HG03457 (cell line): ENCODE measurements around the gene SAP25.
"Not testable (repeated sequence)": the region's sequence is repeated elsewhere in the genome, so short reads cannot be mapped to it uniquely, and the experiment has no call there.

ENCODE experiments used
- ATAC-seq: cut with Tn5 transposase; IDR thresholded peaks from one replicate; pipeline ENCODE4 v1.9.1; 2021; ENCODE audit warnings: moderate number of reproducible peaks; ENCODE audit not compliant: unreplicated experiment

SAP25 gene

DNA sequence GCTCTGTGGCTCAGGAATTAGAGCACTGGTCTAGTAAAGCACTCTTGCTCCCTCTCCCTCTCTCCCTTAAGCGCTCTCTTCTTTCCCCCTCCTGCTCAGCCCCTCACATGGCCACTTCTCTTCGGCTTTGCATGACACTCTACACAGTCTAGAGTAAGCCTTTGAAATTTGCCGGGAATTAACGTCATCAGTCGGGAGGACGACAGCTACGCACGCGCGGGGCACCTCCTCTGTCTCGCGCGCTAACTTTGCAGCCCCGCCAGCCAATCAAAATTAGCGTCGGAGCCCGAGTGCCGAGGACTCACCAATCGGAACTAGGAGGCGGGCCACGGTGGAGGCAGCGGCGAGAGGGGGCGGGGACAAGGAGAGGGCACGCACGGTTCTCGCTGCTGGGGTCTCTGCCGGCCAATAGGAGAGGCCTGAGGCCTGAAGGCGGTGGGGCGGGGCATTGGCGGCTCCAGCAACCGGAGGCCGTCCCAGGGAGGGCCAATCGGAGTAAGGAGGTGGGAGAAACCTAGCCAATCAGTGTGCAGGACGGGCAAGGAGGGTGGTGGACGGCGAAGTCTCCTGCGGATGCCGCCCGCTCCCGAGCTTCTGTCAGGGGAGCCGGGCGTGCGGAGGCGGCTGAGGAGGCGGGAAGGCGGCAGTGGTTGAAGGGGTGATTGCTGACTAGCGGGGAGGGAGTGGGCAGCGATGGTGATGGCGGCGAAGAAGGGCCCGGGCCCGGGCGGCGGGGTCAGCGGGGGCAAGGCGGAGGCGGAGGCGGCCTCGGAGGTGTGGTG lies 34.9 kb downstream of the SAP25 start, which contains the start of gene AGFG2:
Gene AGFG2 (plus strand): TSS at position 550 of the 782 bp plus-strand sequence. CDS start 144 bp downstream, at position 694.
- ATAC-seq = peak; percentile 92

- ATAC-seq = no peak
These were observed 35.4 kb downstream of the SAP25 start for GRCh38 chr7:100538348-100538653.

DNA sequence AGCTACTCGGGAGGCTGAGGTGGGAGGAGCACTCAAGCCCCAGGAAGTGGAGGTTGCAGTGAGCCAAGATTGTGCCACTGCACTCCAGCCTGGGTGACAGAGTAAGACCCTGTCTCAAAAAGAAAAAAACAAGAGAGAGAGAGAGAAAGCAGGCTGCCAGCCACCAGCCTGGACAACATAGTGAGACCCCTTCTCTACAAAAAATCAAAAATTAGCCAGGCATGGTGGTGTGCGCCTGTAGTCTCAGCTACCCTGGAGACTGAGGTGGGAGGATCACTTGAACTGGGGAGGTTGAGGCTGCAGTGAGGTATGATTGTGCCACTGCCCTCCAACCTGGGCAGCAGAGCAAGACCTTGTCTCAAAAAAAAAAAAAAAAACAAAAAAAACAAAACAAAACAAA lies 37.0 kb downstream of the SAP25 start:
- ATAC-seq = not testable (repeated sequence)

- not testable (repeated sequence) for ATAC-seq
These were observed 37.7 kb downstream of the SAP25 start for GRCh38 chr7:100535982-100536381.

DNA sequence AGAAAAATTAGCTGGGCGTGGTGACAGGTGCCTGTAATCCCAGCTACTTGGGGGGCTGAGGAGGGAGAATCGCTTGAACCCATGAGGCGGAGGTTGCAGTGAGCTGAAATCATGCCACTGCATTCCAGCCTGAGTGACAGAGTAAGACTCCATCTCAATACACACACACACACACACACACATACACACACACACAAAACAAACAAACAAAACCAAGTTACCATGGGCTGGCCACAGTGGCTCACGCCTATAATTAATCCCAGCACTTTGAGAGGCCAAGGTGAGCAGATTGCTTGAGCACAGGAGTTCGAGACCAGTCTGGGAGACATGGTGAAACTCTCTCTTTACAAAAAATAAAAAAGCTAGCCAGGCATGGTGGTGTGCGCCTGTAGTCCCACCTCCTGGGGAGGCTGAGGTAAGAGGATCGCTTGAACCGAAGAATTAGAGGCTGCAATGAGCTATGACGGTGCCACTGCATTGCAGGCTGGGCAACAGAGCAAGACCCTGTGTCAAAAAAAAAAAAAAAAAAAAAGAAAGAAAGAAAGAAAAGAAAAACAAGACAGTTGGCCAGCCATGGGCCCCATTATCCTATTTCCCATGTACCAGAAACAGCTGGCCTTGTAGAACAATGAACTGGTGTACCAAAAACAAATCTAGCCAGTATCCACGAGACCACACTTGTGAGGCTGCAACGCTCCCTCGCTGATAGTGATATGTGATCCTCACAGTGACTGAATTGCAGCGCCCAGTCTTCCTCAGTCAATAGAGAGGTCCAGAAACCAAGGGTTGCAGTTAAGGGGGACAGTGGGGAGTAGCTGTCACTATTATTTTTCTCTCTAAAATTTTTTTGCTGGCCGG lies 41.3 kb downstream of the SAP25 start:
- no peak for ATAC-seq

DNA sequence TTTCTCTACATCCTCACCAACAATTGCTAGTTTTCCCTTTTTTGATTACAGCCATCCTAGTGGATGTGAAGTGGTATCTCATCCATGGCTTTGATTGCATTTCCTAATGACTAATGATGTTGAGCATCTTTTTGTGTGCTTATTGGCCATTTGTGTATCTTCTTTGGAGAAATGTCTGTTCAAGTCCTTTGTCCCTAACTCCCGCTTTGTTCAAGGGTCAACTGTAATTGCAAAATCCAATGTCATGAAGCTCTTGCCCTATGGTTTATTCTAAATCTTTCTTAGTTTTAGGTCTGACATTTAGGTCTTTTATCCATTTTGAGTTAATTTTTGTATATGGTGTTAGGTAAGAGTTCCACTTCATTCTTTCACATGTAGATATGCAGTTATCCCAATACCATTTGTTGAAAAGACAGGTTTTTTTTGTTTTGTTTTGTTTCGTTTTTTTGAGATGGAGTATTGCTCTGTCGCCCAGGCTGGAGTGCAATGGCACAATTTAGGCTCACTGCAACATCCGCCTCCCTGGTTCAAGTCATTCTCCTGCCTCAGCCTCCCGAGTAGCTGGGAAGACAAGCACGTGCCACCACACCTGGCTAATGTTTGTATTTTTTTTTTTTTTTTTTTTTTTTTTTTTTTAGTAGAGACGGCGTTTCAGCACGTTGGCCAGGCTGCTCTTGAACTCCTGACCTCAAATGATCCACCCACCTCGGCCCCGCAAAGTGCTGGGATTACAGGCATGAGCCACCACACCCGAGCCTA lies 45.4 kb downstream of the SAP25 start:
- ATAC-seq = not testable (repeated sequence)

DNA sequence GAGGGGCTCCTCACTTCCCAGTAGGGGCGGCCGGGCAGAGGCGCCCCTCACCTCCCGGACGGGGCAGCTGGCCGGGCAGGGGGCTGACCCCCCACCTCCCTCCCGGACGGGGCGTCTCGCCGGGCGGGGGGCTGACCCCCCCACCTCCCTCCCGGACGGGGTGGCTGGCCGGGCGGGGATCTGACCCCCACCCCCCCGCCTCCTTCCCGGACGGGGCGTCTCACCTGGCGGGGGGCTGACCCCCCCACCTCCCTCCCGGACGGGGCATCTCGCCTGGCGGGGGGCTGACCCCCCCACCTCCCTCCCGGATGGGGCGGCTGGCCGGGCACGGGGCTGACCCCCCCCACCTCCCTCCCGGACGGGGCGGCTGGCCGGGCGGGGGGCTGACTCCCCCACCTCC lies 50.5 kb downstream of the SAP25 start:
- ATAC-seq = not testable (repeated sequence)
